ENCODE results near the gene BATF. TPM values are rescaled to one million over a fixed set of nuclear protein-coding genes. Genes with fewer than 3 reads are reported as not detected.

Gene BATF
- polyA plus RNA-seq, 1 donor from 2014 or later: not detected

GRCh38 chr14:75518625-75519024 lies 3.6 kb upstream of the BATF start:
- no peaks in the 10 kb centered on the region for H3K27me3 ChIP-seq (ENCODE audit: insufficient read depth, low read depth, low read length)
- H3K36me3 ChIP-seq (ENCODE audit: insufficient read depth, low read length): no peaks in the 10 kb centered on the region
- H3F3A ChIP-seq (ENCODE audit: insufficient read depth, low read length, poor library complexity, severe bottlenecking): no peaks in the 10 kb centered on the region
- no peaks in the 10 kb centered on the region for H4K20me1 ChIP-seq (ENCODE audit: insufficient read depth)
- H3K4me3 ChIP-seq (ENCODE audit: low read length): no peak overlapping the region
- no peaks in the 10 kb centered on the region for H3K79me2 ChIP-seq (replicated peaks; ENCODE audit: insufficient read depth, low read length)
- H3K4me2 ChIP-seq (ENCODE audit: low read length): no peak overlapping the region
- no peaks in the 10 kb centered on the region for H3K9me3 ChIP-seq (ENCODE audit: low read length)
- H3K9me2 ChIP-seq (ENCODE audit: insufficient read depth, low read length): no peaks in the 10 kb centered on the region
- H2AFZ ChIP-seq (ENCODE audit: low read depth, low read length): no peak overlapping the region
- no peak for TF ChIP-seq RAD21 (conservative IDR thresholded peaks at IDR 0.05)
- no peak for TF ChIP-seq POLR2AphosphoS5 (IDR thresholded peaks at IDR 0.05)
- TF ChIP-seq MXI1 (conservative IDR thresholded peaks at IDR 0.05; ENCODE audit: poor library complexity, severe bottlenecking): no peak
- TF ChIP-seq REST (IDR thresholded peaks at IDR 0.05; ENCODE audit: borderline replicate concordance): no peak
- no peak for TF ChIP-seq EP300 (conservative IDR thresholded peaks at IDR 0.05; ENCODE audit: poor library complexity, severe bottlenecking)
- no peak for TF ChIP-seq EZH2 (IDR thresholded peaks at IDR 0.05; ENCODE audit: borderline replicate concordance, insufficient read depth, low read length, poor library complexity, severe bottlenecking)
- TF ChIP-seq CTCF (IDR thresholded peaks at IDR 0.05; ENCODE audit: poor library complexity, severe bottlenecking): no peak
- TF ChIP-seq SMC3 (conservative IDR thresholded peaks at IDR 0.05; ENCODE audit: poor library complexity): no peak
- no peak for TF ChIP-seq TAF1 (IDR thresholded peaks at IDR 0.05; ENCODE audit: low read depth)
- H3K27ac ChIP-seq (ENCODE audit: low read length): no peak overlapping the region
- H3K9ac ChIP-seq (ENCODE audit: low read length): no peak overlapping the region

GRCh38 chr14:75519394-75519793 lies 2.9 kb upstream of the BATF start:
- H3K27me3 ChIP-seq (ENCODE audit: insufficient read depth, low read depth, low read length): no peaks in the 10 kb centered on the region
- H2AFZ ChIP-seq (ENCODE audit: low read depth, low read length): no peak overlapping the region
- no peaks in the 10 kb centered on the region for H3K9me2 ChIP-seq (ENCODE audit: insufficient read depth, low read length)
- H3K9me3 ChIP-seq (ENCODE audit: low read length): no peaks in the 10 kb centered on the region
- no peak overlapping the region for H3K27ac ChIP-seq (ENCODE audit: low read length)
- no peak overlapping the region for H3K9ac ChIP-seq (ENCODE audit: low read length)
- H3F3A ChIP-seq (ENCODE audit: insufficient read depth, low read length, poor library complexity, severe bottlenecking): no peaks in the 10 kb centered on the region
- no peaks in the 10 kb centered on the region for H3K36me3 ChIP-seq (ENCODE audit: insufficient read depth, low read length)
- H4K20me1 ChIP-seq (ENCODE audit: insufficient read depth): no peaks in the 10 kb centered on the region
- H3K4me2 ChIP-seq (ENCODE audit: low read length): no peak overlapping the region
- H3K79me2 ChIP-seq (replicated peaks; ENCODE audit: insufficient read depth, low read length): no peaks in the 10 kb centered on the region
- H3K4me3 ChIP-seq (ENCODE audit: low read length): no peak overlapping the region
- TF ChIP-seq TAF1 (IDR thresholded peaks at IDR 0.05; ENCODE audit: low read depth): no peak
- no peak for TF ChIP-seq MXI1 (conservative IDR thresholded peaks at IDR 0.05; ENCODE audit: poor library complexity, severe bottlenecking)
- TF ChIP-seq REST (IDR thresholded peaks at IDR 0.05; ENCODE audit: borderline replicate concordance): no peak
- TF ChIP-seq SMC3 (conservative IDR thresholded peaks at IDR 0.05; ENCODE audit: poor library complexity): no peak
- TF ChIP-seq POLR2AphosphoS5 (IDR thresholded peaks at IDR 0.05): no peak
- TF ChIP-seq CTCF (IDR thresholded peaks at IDR 0.05; ENCODE audit: poor library complexity, severe bottlenecking): no peak
- no peak for TF ChIP-seq EZH2 (IDR thresholded peaks at IDR 0.05; ENCODE audit: borderline replicate concordance, insufficient read depth, low read length, poor library complexity, severe bottlenecking)
- TF ChIP-seq RAD21 (conservative IDR thresholded peaks at IDR 0.05): no peak
- TF ChIP-seq EP300 (conservative IDR thresholded peaks at IDR 0.05; ENCODE audit: poor library complexity, severe bottlenecking): no peak
